GM23248 (cell line): Measurements from ENCODE around the gene CEP41.

ENCODE experiments used
- EZH2 ChIP-seq: fragments of 200-600 bp; sonication (generic); IDR thresholded peaks from 2 replicates; pipeline ENCODE4 v1.6.1; 2018; ENCODE audit warnings: antibody characterized with exemption, mild to moderate bottlenecking; ENCODE audit not compliant: insufficient read depth, poor library complexity, severe bottlenecking
- EZH2phosphoT487 ChIP-seq: fragments of 200-600 bp; sonication (generic); IDR thresholded peaks from 2 replicates; pipeline ENCODE4 v1.6.1; 2018; ENCODE audit warnings: antibody characterized with exemption, moderate library complexity, mild to moderate bottlenecking, low read depth; ENCODE audit not compliant: insufficient read depth

GRCh38 chr7:130405003-130405402 lies 35.8 kb downstream of the CEP41 start:
- TF ChIP-seq EZH2 (no peak), EZH2phosphoT487 (no peak)
